Stomach (tissue), 9 donors: Measurements from ENCODE around the gene MYMX. TPM values are rescaled to one million over a fixed set of nuclear protein-coding genes. Genes with fewer than 3 reads are reported as not detected.

Experiments used
- DNase-seq, 2 donors: peaks; one replicate each; pipeline versions ENCODE4 v3.0.0 to v3.0.0-alpha.2; 2013 to 2019
- H3K27ac ChIP-seq, 5 donors: fragments of 200-600 bp in 4 of 5; sonication (generic) in 4 of 5; one replicate each; pipeline ENCODE4 v1.5.1; 2013 to 2019; ENCODE audit warnings: mild to moderate bottlenecking in 1 of 5, moderate library complexity in 1 of 5
- H3K27me3 ChIP-seq, 3 donors: fragments of 200-600 bp; sonication (generic); one replicate each; pipeline ENCODE4 v1.5.1; 2017 to 2019; ENCODE audit warnings: mixed run types in 1 of 3
- H3K36me3 ChIP-seq, 4 donors: fragments of 200-600 bp; sonication (generic); 1 replicate in 3 of 4; 2 replicates in 1 of 4; pipeline ENCODE4 v1.5.1; 2016 to 2019
- H3K4me1 ChIP-seq, 4 donors: fragments of 200-600 bp; sonication (generic); one replicate each; pipeline ENCODE4 v1.5.1; 2016 to 2019
- H3K4me3 ChIP-seq, 4 donors: fragments of 200-600 bp; sonication (generic) in 3 of 4; one replicate each; pipeline ENCODE4 v1.5.1; 2016 to 2019; ENCODE audit warnings: mild to moderate bottlenecking in 1 of 4
- H3K9me3 ChIP-seq, 4 donors: fragments of 200-600 bp; sonication (generic); one replicate each; pipeline ENCODE4 v1.5.1; 2016 to 2019
- EP300 ChIP-seq: sonication (generic); formaldehyde crosslinking; IDR thresholded peaks from one replicate; pipeline ENCODE4 v1.6.1; 2017; ENCODE audit warnings: antibody characterized with exemption
- POLR2A ChIP-seq, 4 donors: fragments of 450-650 bp; IDR thresholded peaks; one replicate each; pipeline ENCODE4 v1.6.1; 2016; ENCODE audit warnings: antibody characterized with exemption in 4 of 4, control low read depth in 2 of 4, mild to moderate bottlenecking in 1 of 4, moderate library complexity in 1 of 4
- POLR2AphosphoS5 ChIP-seq, 3 donors: sonication (generic); formaldehyde crosslinking; IDR thresholded peaks; one replicate each; pipeline ENCODE4 v1.6.1; 2016; ENCODE audit warnings: antibody characterized with exemption in 3 of 3
- WGBS, 5 donors: extraction: QIAGEN DNeasy Blood & Tissue Kit in 3 of 5; methylation state at CpG; one replicate each; pipeline versions ENCODE4 v1.1.5 to v1.1.7; 2013 to 2018; 5-methylcytosine and 5-hydroxymethylcytosine counted together
- intact Hi-C: fragments of 100-400 bp; cut with DNase I; formaldehyde crosslinking; loops from one replicate; pipeline ENCODE4 v1.15.1; 2023; ENCODE audit warnings: low total_unique reads
- polyA plus RNA-seq, 3 donors: library from polyadenylated mRNA; stranded (reverse); fragments of 200-250 nt; gene quantifications; one replicate each; pipeline ENCODE4 v1.2.3, GENCODE V29; 2013
- total RNA-seq, 5 donors: library from RNA; depleted of rRNA; stranded (reverse); fragments of >200 nt; gene quantifications; one replicate each; pipeline versions ENCODE4 v1.1.0 to v1.2.3, GENCODE V29; 2014 to 2016
- TF ChIP-seq, protein P1 (sequence below), 7 experiments: fragments of 450-650 bp in 4 of 7; fragments of 200-600 bp in 3 of 7; sonication (generic) in 3 of 7; IDR thresholded peaks; one replicate each; pipeline ENCODE4 v1.5.1; 2016 to 2019; ENCODE audit warnings: antibody characterized with exemption in 7 of 7, control low read depth in 2 of 7, mild to moderate bottlenecking in 1 of 7
- donor health status: healthy with polysubstance abuse.
- donor health status: Bipolar disorder and iron deficiency.
- donor health status: healthy.

Gene MYMX
- total and polyA plus RNA-seq, 8 donors: 0.95 to 3.4 TPM; not detected in 6

DNA sequence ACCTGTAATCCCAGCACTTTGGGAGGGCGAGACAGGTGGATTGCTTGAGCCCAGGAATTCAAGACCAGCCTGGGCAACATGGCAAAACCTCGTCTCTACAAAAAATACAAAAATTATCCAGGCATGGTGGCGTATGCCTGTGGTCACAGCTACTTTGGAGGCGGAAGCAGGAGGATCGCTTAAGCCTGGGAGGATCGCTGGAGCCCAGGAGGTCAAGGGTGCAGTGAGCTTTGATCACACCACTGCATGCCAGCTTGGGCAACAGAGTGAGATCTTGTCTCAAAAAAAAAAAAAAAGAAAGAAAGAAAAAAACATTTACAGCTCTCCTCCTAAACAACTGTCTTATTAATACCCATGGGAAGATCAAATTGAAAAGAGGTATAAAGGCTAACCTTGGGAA is 8.8 kb upstream of the MYMX start:
- H3K27me3 ChIP-seq: no peaks in the 10 kb centered on the region
- H3K36me3 ChIP-seq: no peaks in the 10 kb centered on the region
- no peak for DNase-seq
- no peak for TF ChIP-seq POLR2A (IDR thresholded peaks at IDR 0.05)
- TF ChIP-seq, protein P1, sequence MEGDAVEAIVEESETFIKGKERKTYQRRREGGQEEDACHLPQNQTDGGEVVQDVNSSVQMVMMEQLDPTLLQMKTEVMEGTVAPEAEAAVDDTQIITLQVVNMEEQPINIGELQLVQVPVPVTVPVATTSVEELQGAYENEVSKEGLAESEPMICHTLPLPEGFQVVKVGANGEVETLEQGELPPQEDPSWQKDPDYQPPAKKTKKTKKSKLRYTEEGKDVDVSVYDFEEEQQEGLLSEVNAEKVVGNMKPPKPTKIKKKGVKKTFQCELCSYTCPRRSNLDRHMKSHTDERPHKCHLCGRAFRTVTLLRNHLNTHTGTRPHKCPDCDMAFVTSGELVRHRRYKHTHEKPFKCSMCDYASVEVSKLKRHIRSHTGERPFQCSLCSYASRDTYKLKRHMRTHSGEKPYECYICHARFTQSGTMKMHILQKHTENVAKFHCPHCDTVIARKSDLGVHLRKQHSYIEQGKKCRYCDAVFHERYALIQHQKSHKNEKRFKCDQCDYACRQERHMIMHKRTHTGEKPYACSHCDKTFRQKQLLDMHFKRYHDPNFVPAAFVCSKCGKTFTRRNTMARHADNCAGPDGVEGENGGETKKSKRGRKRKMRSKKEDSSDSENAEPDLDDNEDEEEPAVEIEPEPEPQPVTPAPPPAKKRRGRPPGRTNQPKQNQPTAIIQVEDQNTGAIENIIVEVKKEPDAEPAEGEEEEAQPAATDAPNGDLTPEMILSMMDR (IDR thresholded peaks at IDR 0.05): no peak
- no peak for TF ChIP-seq EP300
- no peak for TF ChIP-seq POLR2AphosphoS5 (IDR thresholded peaks at IDR 0.05)
- peaks cover 0 to 10% (median 4%) of the 10 kb centered on the region in 4 donors for H3K4me1 ChIP-seq
- 93 to 97% (median 96%) methylated on average over 6 of the region's 6 CpGs for WGBS, 5 donors
- H3K4me3 ChIP-seq: no peak overlapping the region
- intact Hi-C loops: no loop called here
- no peak overlapping the region for H3K27ac ChIP-seq
- no peaks in the 10 kb centered on the region for H3K9me3 ChIP-seq

DNA sequence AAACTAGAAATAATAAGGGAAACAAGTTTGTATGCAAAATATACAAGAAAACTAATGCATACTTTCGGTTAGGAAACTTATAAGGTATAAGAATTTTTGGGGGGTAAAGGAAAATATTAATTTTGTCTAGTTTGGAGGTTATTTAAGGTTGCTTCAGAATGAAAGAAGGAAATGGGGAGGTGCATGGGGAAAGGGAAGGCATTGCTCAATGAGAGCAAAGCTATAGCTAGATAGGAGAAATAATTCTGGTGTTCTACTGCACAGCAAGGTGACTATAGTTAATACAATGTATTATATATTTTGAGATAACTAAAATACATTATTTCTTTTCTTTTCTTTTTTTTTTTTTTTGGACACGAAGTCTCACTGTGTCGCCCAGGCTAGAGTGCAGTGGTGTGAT is 5.4 kb upstream of the MYMX start:
- no peak for DNase-seq
- Histone ChIP-seq H3K36me3 (no peaks in the 10 kb centered on the region), H3K4me1 (peaks cover 2 to 5% (median 4%) of the 10 kb centered on the region in 4 donors), H3K27me3 (no peaks in the 10 kb centered on the region), H3K4me3 (no peak overlapping the region), H3K27ac (no peak overlapping the region), H3K9me3 (no peaks in the 10 kb centered on the region)
- intact Hi-C loops: no loop called here
- 78 to 92% (median 88%) methylated on average over 3 of the region's 3 CpGs for whole genome bisulfite sequencing, 5 donors
- TF ChIP-seq EP300 (no peak), POLR2AphosphoS5 (IDR thresholded peaks at IDR 0.05) (no peak), POLR2A (IDR thresholded peaks at IDR 0.05) (no peak)
- TF ChIP-seq, protein P1 (IDR thresholded peaks at IDR 0.05): no peak

DNA sequence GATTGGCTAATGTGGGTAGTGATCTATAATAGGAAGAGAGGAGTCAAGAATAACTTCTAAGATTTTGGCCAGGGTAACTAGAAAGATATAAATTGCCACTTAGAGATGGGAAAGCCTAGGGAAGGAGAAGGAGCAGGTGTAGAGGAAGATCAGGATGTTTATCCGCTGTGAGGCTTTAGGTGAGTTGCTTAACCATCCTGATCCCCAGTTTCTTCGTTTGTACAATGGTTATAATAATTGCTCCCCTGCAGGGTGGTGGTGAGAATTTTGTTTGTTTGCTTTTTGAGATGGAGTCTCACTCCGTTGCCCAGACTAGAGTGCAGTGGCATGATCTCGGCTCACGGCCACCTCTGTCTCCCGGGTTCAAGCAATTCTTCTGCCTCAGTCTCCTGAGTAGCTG is 2.4 kb upstream of the MYMX start:
- Histone ChIP-seq H3K27me3 (no peaks in the 10 kb centered on the region), H3K27ac (no peak overlapping the region), H3K4me3 (no peak overlapping the region), H3K4me1 (peaks cover 33 to 35% (median 34%) of the 10 kb centered on the region in 4 donors), H3K9me3 (no peaks in the 10 kb centered on the region), H3K36me3 (no peaks in the 10 kb centered on the region)
- WGBS, 5 donors: 89 to 93% (median 90%) methylated on average over 6 of the region's 6 CpGs
- no peak for DNase-seq
- no peak for TF ChIP-seq EP300
- intact Hi-C loops: no loop called here

DNA sequence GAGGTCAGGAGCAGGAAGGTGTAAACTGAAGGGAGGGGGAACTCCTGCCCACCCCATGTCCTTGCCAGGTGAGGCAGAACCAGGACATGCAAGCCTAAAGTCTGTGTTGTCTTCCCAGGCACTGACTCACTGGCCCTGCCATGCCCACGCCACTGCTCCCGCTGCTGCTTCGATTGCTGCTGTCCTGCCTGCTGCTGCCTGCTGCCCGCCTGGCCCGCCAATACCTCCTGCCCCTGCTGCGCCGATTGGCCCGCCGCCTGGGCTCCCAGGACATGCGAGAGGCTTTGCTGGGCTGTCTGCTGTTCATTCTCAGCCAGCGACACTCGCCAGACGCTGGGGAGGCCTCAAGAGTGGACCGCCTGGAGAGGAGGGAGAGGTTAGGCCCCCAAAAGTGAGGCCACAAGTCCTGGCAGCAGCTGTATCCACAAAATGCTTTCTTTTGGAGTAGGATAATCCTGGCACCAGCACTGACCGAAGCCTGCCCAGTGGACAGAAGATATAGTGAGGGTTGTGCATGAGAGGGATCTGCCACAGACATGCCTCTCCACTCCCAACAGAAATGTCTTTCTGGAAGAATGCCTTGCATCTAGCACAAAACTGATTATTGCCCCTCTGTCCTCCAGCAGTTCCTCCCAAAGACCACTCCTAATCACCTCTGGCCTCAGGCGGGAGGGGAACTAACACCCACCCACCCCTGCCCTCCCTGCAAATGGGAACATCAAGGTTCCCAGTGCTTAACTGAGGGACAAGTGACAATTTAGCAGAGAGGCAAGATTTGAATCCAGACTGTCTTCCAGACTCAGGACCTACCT is 812 bp downstream of the MYMX start:
- Histone ChIP-seq H3K4me3 (peak overlapping the region in 2 of 4 donors; percentile 13 to 64), H3K4me1 (peaks cover 62 to 68% (median 65%) of the 10 kb centered on the region in 4 donors), H3K27ac (peak overlapping the region; percentile 92 to 99 (median 95)), H3K27me3 (no peaks in the 10 kb centered on the region), H3K36me3 (no peaks in the 10 kb centered on the region), H3K9me3 (no peaks in the 10 kb centered on the region)
- WGBS, 5 donors: 19 to 43% (median 27%) methylated on average over 13 to 16 of the region's 16 CpGs
- DNase-seq: peak; percentile 74 to 80
- intact Hi-C loops: no loop called here
- TF ChIP-seq POLR2AphosphoS5 (IDR thresholded peaks at IDR 0.05): peak in 2 of 3 donors; percentile 51 to 66
- no peak for TF ChIP-seq POLR2A (IDR thresholded peaks at IDR 0.05)

DNA sequence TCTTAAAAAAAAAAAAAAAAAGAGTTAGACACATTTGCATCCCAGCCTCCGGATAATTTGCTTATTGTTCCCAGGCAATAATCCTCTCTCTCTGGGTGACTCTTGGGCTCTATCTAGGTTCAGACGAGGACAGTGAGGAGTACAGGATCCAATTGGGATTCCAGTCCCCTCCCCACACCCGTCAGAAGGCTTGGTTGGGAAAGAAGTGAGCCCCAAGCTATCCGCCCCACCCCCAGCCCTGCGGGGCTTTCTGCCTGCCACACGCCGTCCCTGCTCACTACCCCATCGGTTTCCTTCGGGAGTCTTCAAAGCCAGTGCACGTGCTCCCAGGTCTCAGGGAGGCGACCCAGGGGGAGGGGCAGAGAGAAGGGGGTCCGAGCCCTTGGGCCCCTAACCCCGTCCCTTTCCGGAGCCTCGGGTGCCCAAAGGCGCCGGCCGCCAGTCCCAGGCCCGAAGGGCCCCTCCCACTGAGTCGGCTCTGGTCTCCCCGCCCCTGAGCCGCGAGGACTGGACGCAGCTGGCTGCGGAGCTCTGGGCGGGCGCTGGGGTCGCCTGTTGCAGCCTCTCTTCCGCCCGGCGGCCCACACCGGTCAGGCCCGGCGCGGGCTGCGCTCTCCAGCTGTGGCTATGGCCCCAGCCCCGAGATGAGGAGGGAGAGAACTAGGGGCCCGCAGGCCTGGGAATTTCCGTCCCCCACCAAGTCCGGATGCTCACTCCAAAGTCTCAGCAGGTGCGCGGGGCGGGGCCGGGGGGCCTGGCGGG is 2.5 kb downstream of the MYMX start:
- H3K36me3 ChIP-seq: no peaks in the 10 kb centered on the region
- H3K27ac ChIP-seq: peak overlapping the region; percentile 92 to 99 (median 95)
- DNase-seq: peak; percentile 88 to 96
- intact Hi-C loops: no loop called here
- H3K9me3 ChIP-seq: no peaks in the 10 kb centered on the region
- H3K4me3 ChIP-seq: peak overlapping the region; percentile 49 to 64 (median 62)
- H3K4me1 ChIP-seq: peaks cover 73 to 82% (median 79%) of the 10 kb centered on the region in 4 donors
- 1 to 8% (median 1%) methylated on average over 17 to 45 of the region's 45 CpGs for WGBS, 5 donors
- peak; percentile 49 to 87 (median 82) for TF ChIP-seq POLR2AphosphoS5 (IDR thresholded peaks at IDR 0.05)
- no peak for TF ChIP-seq EP300
- TF ChIP-seq, protein P1 (IDR thresholded peaks at IDR 0.05): no peak
- TF ChIP-seq POLR2A (IDR thresholded peaks at IDR 0.05): peak in 1 of 4 donors; percentile 53
- no peaks in the 10 kb centered on the region for H3K27me3 ChIP-seq
